Chondrocyte (in vitro differentiated cells): ENCODE results near the gene ZNF234. TPM values are rescaled to one million over a fixed set of nuclear protein-coding genes. Genes with fewer than 3 reads are reported as not detected.
"Not testable (repeated sequence)": the region's sequence is repeated elsewhere in the genome, so short reads cannot be mapped to it uniquely, and the experiment has no call there.

Source experiments
- DNase-seq: peaks from one replicate; pipeline ENCODE4 v3.0.0; 2021; ENCODE audit warnings: mixed read lengths, low spot score
- H3K27ac Mint-ChIP-seq: one replicate; pipeline ENCODE4 v1.8.0; 2021; ENCODE audit warnings: mild to moderate bottlenecking, moderate library complexity, mixed read lengths; ENCODE audit not compliant: unreplicated experiment
- H3K27me3 Mint-ChIP-seq: 2 replicates; pipeline ENCODE4 v1.8.0; 2021; ENCODE audit warnings: low read depth, mixed read lengths
- H3K36me3 Mint-ChIP-seq: 2 replicates; pipeline ENCODE4 v1.8.0; 2021; ENCODE audit warnings: low read depth, mixed read lengths
- H3K4me1 Mint-ChIP-seq: 2 replicates; pipeline ENCODE4 v1.8.0; 2021; ENCODE audit warnings: low read depth, mild to moderate bottlenecking, mixed read lengths
- H3K4me3 Mint-ChIP-seq: one replicate; pipeline ENCODE4 v1.8.0; 2021; ENCODE audit warnings: mild to moderate bottlenecking, moderate library complexity, mixed read lengths; ENCODE audit not compliant: unreplicated experiment
- H3K9me3 Mint-ChIP-seq: 2 replicates; pipeline ENCODE4 v1.8.0; 2021; ENCODE audit warnings: low read depth, mixed read lengths
- CTCF ChIP-seq: fragments of 200-600 bp; sonication (generic); IDR thresholded peaks from 2 replicates; pipeline ENCODE4 v1.5.0; 2021; ENCODE audit warnings: antibody characterized with exemption, mild to moderate bottlenecking, moderate library complexity
- total RNA-seq: library from RNA; stranded (reverse); gene quantifications from 3 replicates; pipeline ENCODE4 v1.2.1, GENCODE V29; 2021

ZNF234 gene
- total RNA-seq, 1 donor from 2014 or later, result 14.0 TPM

GRCh38 chr19:44111910-44112463, 29.4 kb upstream of the ZNF234 start:
- no peaks in the 10 kb centered on the region for H3K27me3 Mint-ChIP-seq
- H3K4me3 Mint-ChIP-seq, result peak overlapping the region; percentile 94
- peaks cover 30% of the 10 kb centered on the region for H3K9me3 Mint-ChIP-seq
- peaks cover 25% of the 10 kb centered on the region for H3K36me3 Mint-ChIP-seq
- peak overlapping the region; percentile 98 for H3K27ac Mint-ChIP-seq
- no peak for DNase-seq
- peaks cover 21% of the 10 kb centered on the region for H3K4me1 Mint-ChIP-seq
- TF ChIP-seq CTCF, result no peak

GRCh38 chr19:44112802-44113137, 28.6 kb upstream of the ZNF234 start:
- Mint-ChIP-seq H3K27ac (peak overlapping the region; percentile 98), H3K27me3 (no peaks in the 10 kb centered on the region), H3K4me1 (peaks cover 21% of the 10 kb centered on the region), H3K36me3 (peaks cover 17% of the 10 kb centered on the region), H3K9me3 (peaks cover 22% of the 10 kb centered on the region), H3K4me3 (peak overlapping the region; percentile 94)
- DNase-seq, result no peak
- peak; percentile 40 for TF ChIP-seq CTCF

GRCh38 chr19:44113138-44113783, 28.1 kb upstream of the ZNF234 start, which contains the start of gene ZNF225:
Gene ZNF225 (plus strand): TSS chr19:44113399. CDS start chr19:44115828, 2,429 bp downstream.
- DNase-seq, result peak; percentile 96
- H3K4me1 Mint-ChIP-seq, result peaks cover 21% of the 10 kb centered on the region
- H3K9me3 Mint-ChIP-seq, result peaks cover 17% of the 10 kb centered on the region
- H3K27me3 Mint-ChIP-seq, result no peaks in the 10 kb centered on the region
- H3K27ac Mint-ChIP-seq, result peak within 1 kb of the TSS; percentile 98
- H3K4me3 Mint-ChIP-seq, result peak within 1 kb of the TSS; percentile 94
- peaks cover 16% of the 10 kb centered on the region for H3K36me3 Mint-ChIP-seq
- no peak for TF ChIP-seq CTCF

- Mint-ChIP-seq H3K4me3 (peak overlapping the region; percentile 94), H3K9me3 (peaks cover 16% of the 10 kb centered on the region), H3K36me3 (peaks cover 18% of the 10 kb centered on the region), H3K27me3 (no peaks in the 10 kb centered on the region), H3K4me1 (peaks cover 21% of the 10 kb centered on the region), H3K27ac (peak overlapping the region; percentile 98)
- TF ChIP-seq CTCF, result no peak
- no peak for DNase-seq
These were observed 27.5 kb upstream of the ZNF234 start for GRCh38 chr19:44113784-44114390.

GRCh38 chr19:44121162-44121561, 20.2 kb upstream of the ZNF234 start:
- not testable (repeated sequence) for H3K4me1 Mint-ChIP-seq, DNase-seq, H3K4me3 Mint-ChIP-seq, H3K27ac Mint-ChIP-seq, H3K27me3 Mint-ChIP-seq
- peaks cover 73% of the 10 kb centered on the region for H3K36me3 Mint-ChIP-seq
- H3K9me3 Mint-ChIP-seq, result peaks cover 34% of the 10 kb centered on the region
